Urinary bladder (tissue), 4 donors: ENCODE results near the gene COL5A3. TPM values are rescaled to one million over a fixed set of nuclear protein-coding genes. Genes with fewer than 3 reads are reported as not detected.

Source experiments
- DNase-seq: peaks from one replicate; pipeline ENCODE4 v3.0.0-alpha.2; 2015; ENCODE audit errors: extremely low spot score
- H3K27ac ChIP-seq: one replicate; pipeline ENCODE4 v1.5.1; 2013; ENCODE audit warnings: low read depth, mild to moderate bottlenecking, moderate library complexity
- H3K36me3 ChIP-seq: one replicate; pipeline ENCODE4 v1.6.1; 2013; ENCODE audit warnings: mild to moderate bottlenecking, moderate library complexity; ENCODE audit not compliant: insufficient read depth
- H3K4me1 ChIP-seq: one replicate; pipeline ENCODE4 v1.6.1; 2013; ENCODE audit warnings: mild to moderate bottlenecking, moderate library complexity; ENCODE audit not compliant: insufficient read depth
- H3K4me3 ChIP-seq: one replicate; pipeline ENCODE4 v1.5.1; 2013; ENCODE audit warnings: low read depth, low read length
- WGBS: extraction: QIAGEN DNeasy Blood & Tissue Kit; methylation state at CpG from one replicate; pipeline ENCODE4 v1.1.7; 2013; 5-methylcytosine and 5-hydroxymethylcytosine counted together
- polyA plus RNA-seq: library from polyadenylated mRNA; stranded (reverse); fragments of 200-250 nt; gene quantifications from one replicate; pipeline ENCODE4 v1.2.3, GENCODE V29; 2013
- total RNA-seq: library from RNA; depleted of rRNA; stranded (reverse); fragments of >200 nt; gene quantifications from one replicate; pipeline ENCODE4 v1.2.3, GENCODE V29; 2014
- donor health status: healthy with polysubstance abuse.
- donor health status: healthy.

COL5A3 gene
- total and polyA plus RNA-seq, 2 donors, result 18.3 to 19.6 TPM

GRCh38 chr19:10021863-10022262, 11.6 kb upstream of the COL5A3 start:
- no peak overlapping the region for H3K27ac ChIP-seq
- H3K4me3 ChIP-seq, result no peak overlapping the region
- H3K36me3 ChIP-seq, result no peaks in the 10 kb centered on the region
- no peaks in the 10 kb centered on the region for H3K4me1 ChIP-seq
- WGBS, result 72% methylated on average over 2 of the region's 2 CpGs
- DNase-seq, result no peak

GRCh38 chr19:10021446-10021845, 11.1 kb upstream of the COL5A3 start:
- Histone ChIP-seq H3K27ac (no peak overlapping the region), H3K4me1 (no peaks in the 10 kb centered on the region), H3K36me3 (no peaks in the 10 kb centered on the region), H3K4me3 (no peak overlapping the region)
- DNase-seq, result no peak
- WGBS, result 85% methylated on average over 23 of the region's 23 CpGs

- DNase-seq, result no peak
- 86% methylated on average over 6 of the region's 6 CpGs for WGBS
- H3K4me1 ChIP-seq, result no peaks in the 10 kb centered on the region
- H3K27ac ChIP-seq, result no peak overlapping the region
- no peak overlapping the region for H3K4me3 ChIP-seq
- H3K36me3 ChIP-seq, result no peaks in the 10 kb centered on the region
Measured at GRCh38 chr19:10020851-10021250, 10.5 kb upstream of the COL5A3 start.

DNA sequence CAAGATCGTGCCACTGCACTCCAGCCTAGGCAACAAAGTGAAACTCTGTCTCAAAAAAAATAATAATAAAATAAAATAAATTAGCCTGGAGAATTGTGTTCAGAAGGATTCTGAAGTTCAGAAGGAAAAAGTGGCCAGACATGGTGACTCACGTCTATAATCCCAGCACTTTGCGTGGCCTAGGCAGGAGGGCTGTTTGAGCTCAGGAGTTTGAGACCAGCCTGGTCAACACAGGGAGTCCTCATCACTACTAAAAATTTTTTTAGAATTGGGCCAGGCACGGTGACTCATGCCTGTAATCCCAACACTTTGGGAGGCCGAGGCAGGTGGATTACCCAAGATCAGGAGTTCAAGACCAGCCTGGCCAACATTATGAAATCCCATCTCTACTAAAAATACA, 8.9 kb upstream of the COL5A3 start:
- 82% methylated on average over 5 of the region's 5 CpGs for WGBS
- H3K27ac ChIP-seq, result no peak overlapping the region

DNA sequence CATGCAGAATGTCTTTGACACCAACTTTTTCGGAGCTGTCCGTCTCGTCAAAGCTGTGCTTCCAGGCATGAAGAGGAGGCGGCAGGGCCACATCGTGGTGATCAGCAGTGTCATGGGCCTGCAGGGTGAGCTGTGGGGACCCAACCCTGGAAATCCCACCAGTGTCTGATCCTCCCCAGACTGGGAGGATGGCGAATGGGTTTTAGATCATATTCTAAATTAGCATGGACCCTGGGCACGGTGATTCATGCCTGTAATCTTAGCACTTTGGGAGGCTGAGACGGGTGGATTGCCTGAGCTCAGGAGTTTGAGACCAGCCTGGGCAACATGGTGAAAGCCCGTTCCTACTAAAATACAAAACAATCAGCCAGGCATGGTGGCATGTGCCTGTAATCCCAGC, 8.5 kb upstream of the COL5A3 start:
- Histone ChIP-seq H3K4me1 (no peaks in the 10 kb centered on the region), H3K36me3 (no peaks in the 10 kb centered on the region), H3K4me3 (no peak overlapping the region), H3K27ac (no peak overlapping the region)
- DNase-seq, result no peak
- 80% methylated on average over 9 of the region's 9 CpGs for WGBS

More for the DNA sequence above, 8.9 kb upstream of the COL5A3 start:
- Histone ChIP-seq H3K36me3 (no peaks in the 10 kb centered on the region), H3K4me3 (no peak overlapping the region), H3K4me1 (no peaks in the 10 kb centered on the region)
- DNase-seq, result no peak

DNA sequence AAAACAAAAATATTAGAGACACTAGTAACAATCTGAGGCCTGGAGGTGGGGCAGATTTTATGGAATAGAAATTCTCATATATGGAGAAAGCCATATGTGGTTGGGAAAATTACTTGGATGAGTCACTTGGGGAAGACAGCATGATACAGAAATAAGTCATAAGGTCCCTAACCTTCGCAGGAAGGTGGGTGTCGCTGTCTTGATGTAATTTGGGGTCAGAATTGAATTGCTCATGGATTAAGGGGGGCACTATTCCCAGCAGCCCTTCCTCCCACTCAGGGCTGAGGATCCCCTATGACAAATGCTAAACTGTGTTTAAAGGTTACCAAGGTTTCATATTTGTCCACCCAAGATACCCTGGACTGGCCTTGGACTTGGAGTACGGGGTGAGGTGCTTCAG, 8.0 kb upstream of the COL5A3 start:
- 87% methylated on average over 3 of the region's 3 CpGs for WGBS
- Histone ChIP-seq H3K36me3 (no peaks in the 10 kb centered on the region), H3K4me1 (no peaks in the 10 kb centered on the region), H3K27ac (no peak overlapping the region), H3K4me3 (no peak overlapping the region)
- DNase-seq, result no peak

GRCh38 chr19:10013834-10014618, 3.7 kb upstream of the COL5A3 start:
- Histone ChIP-seq H3K27ac (no peak overlapping the region), H3K36me3 (no peaks in the 10 kb centered on the region), H3K4me1 (no peaks in the 10 kb centered on the region), H3K4me3 (no peak overlapping the region)
- DNase-seq, result no peak
- 37% methylated on average over 6 of the region's 6 CpGs for WGBS

DNA sequence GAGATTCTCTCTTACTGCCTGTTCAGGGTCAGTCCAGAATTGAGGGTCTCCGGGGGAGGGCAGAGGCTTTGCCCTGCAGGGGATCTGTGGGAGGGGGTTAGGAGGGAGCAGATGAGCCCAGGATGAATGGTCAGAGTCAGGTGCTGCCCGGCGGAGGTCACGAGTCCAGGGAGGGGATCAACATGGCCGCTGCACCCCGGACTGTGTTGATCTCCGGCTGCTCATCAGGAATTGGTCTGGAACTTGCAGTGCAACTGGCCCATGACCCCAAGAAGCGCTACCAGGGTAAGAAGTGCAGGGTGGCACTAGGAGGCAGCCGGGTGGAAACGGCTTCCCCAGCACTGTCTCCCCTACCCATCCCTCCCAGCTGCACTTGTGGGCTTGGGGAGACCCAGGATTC, 3.0 kb upstream of the COL5A3 start, which contains the start of gene RDH8:
TSS of gene RDH8 (plus strand) at position 168 of the 400 bp plus-strand sequence. CDS start at position 183, 15 bp downstream.
- H3K27ac ChIP-seq, result no peak within 1 kb of the TSS
- no peaks in the 10 kb centered on the region for H3K36me3 ChIP-seq
- no peak within 1 kb of the TSS for H3K4me3 ChIP-seq
- no peaks in the 10 kb centered on the region for H3K4me1 ChIP-seq
- DNase-seq, result no peak
- WGBS, result 66% methylated on average over 10 of the region's 10 CpGs

- no peaks in the 10 kb centered on the region for H3K36me3 ChIP-seq
- no peak overlapping the region for H3K4me3 ChIP-seq
- no peak for DNase-seq
- no peaks in the 10 kb centered on the region for H3K4me1 ChIP-seq
- H3K27ac ChIP-seq, result no peak overlapping the region
- 31% methylated on average over 7 of the region's 7 CpGs for WGBS
Measured at GRCh38 chr19:10011974-10012373, 1.7 kb upstream of the COL5A3 start.

DNA sequence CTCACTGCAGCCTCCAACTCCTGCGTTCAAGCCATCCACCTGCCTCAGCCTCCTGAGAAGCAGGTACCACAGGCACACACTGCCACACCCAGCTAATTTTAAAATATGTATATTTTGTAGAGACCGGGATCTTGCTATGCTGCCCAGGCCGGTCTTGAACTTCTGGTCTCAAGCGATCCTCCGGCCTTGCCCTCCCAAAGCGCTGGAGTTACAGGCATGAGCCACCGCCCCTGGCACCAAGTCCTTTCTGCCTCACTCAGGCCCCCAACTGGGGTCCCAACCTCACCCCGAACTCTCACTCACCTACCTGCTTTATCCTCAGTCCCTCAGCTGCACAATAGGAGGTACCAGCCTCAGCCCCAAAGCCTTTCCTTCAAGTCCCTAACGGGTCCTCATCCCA, 635 bp upstream of the COL5A3 start:
- Histone ChIP-seq H3K36me3 (no peaks in the 10 kb centered on the region), H3K4me3 (no peak overlapping the region)
- 79% methylated on average over 9 of the region's 9 CpGs for WGBS

DNA sequence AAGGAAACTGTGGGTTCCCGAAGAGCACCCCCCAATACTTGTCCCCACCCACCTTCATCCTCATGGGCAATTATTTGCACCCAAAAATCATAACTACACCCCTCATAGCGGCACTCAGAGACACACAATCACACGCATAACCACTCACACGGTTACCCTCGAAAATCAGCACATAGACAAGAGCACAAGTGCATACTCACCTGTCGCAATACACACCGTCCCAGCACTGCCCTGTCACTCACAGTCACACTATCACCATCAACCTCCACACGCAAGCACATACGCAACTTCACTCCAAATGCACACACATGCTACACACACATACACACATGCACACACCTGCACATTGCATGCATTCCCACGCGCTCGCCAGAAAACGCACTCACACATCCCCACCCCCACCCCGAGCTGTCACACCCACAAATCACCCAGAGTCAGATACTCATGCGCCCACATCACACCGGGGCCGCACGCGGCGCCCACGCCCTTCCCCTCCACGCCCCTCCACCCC, 535 bp downstream of the COL5A3 start:
- no peaks in the 10 kb centered on the region for H3K36me3 ChIP-seq
- DNase-seq, result no peak
- H3K4me3 ChIP-seq, result peak overlapping the region; percentile 32
- no peak overlapping the region for H3K27ac ChIP-seq
- WGBS, result 7% methylated on average over 22 of the region's 22 CpGs
- no peaks in the 10 kb centered on the region for H3K4me1 ChIP-seq

More for the DNA sequence above, 635 bp upstream of the COL5A3 start:
- Histone ChIP-seq H3K4me1 (no peaks in the 10 kb centered on the region), H3K27ac (no peak overlapping the region)
- no peak for DNase-seq

DNA sequence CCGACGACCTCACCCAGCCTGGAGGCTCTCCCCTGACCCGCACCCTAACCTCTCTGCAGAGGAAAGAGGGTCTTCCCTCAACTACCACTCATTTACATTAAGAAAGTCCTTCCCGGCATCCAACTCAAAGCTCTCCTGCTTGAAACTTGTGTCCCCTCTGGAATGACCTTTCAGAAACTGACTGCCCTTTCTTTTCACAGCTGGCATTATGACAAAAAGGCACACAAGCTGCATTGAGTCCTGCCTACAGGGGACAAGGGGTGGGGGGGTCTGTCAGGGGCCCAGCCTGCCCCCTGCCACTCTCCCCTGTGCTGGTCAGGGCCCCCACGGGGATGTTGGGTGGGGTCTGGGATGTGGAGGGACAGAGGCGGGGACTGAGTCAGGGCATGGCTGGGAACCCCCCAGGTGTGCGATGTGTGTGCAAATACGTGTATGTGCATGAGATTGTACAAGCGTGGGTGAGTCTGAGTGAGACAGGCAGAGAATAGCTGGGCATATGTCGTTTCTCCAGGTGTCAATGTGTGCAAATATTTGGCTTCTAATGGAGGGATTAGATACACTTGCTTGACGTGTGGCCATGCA, 2.0 kb downstream of the COL5A3 start:
- no peaks in the 10 kb centered on the region for H3K4me1 ChIP-seq
- 39% methylated on average over 11 of the region's 11 CpGs for WGBS
- H3K4me3 ChIP-seq, result no peak overlapping the region
- no peak for DNase-seq
- no peak overlapping the region for H3K27ac ChIP-seq
- H3K36me3 ChIP-seq, result no peaks in the 10 kb centered on the region

GRCh38 chr19:10007371-10008183, 2.7 kb downstream of the COL5A3 start:
- H3K4me1 ChIP-seq, result no peaks in the 10 kb centered on the region
- H3K27ac ChIP-seq, result no peak overlapping the region
- H3K4me3 ChIP-seq, result no peak overlapping the region
- no peaks in the 10 kb centered on the region for H3K36me3 ChIP-seq
- 30% methylated on average over 13 of the region's 13 CpGs for WGBS
- no peak for DNase-seq
